GM18520 (cell line): ENCODE results near the gene PYDC1.
"Not testable (repeated sequence)": the region's sequence is repeated elsewhere in the genome, so short reads cannot be mapped to it uniquely, and the experiment has no call there.

Experiments
- ATAC-seq: cut with Tn5 transposase; IDR thresholded peaks from one replicate; pipeline ENCODE4 v1.9.1; 2021; ENCODE audit not compliant: unreplicated experiment

The PYDC1 gene

DNA sequence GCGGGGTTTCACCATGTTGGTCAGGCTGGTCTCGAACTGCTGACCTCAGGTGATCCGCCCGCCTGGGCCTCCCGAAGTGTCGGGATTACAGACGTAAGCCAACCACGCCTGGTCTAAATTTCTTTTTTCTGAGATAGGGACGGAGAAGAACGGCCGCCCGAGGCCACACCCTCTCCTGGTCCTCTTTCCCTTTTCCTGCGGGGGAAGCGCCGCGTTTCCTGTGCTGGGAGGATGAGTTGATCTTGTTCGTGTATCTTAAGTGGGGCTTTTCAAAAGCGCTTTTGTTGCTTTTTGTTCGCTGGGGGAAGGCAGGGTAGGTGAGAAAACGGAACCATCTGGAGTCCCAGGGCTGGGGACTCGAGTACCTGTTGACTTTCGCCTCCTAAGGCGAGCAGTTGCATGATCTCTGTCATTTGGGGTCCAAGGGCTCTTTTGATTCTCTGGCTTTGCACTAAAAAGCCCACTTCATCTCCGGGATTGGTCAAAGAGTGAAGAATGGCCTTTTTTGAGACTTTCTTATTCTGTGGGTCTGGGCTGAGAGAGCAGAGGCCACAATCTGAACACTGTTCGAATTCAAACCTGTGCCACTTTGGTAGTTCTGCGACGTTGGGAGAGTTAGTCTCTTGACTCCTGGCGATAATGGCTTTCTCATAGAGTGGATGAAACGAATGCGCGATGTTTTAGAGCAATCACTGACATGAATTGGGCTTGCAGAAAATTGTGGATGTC, 35.7 kb downstream of the PYDC1 start:
- ATAC-seq = no peak

DNA sequence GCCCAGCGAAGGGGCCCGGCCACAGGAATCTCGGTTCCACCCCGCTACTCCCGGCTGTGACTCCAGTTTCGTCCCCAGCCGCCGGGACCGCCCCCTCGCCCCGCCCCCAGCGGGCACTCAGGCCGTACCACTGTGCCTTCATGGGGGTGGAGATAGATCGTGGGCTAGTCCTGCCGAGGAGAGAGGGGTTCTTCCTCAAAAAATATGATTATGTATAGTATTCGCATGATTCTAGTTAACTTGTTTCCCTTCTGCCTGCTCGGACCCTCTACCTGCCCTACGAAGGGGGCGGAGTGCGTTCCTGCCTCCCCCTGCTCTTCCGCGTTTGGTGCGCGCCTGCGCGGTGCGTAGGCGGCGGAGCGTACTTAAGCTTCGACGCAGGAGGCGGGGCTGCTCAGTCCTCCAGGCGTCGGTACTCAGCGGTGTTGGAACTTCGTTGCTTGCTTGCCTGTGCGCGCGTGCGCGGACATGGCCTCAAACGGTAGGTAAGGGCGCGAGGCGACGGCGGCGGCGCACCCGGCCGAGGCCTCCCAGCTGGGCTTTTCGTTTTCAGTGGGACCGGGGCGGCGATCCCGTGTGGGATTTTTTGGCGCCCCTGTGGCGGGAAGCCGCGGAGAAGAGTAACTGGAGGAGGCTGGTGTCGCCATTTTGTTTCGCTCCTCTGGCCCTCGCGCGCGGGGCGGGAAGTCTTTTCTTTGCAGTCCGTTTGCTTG, 37.0 kb downstream of the PYDC1 start, which contains the start of gene FUS:
Gene FUS (plus strand): TSS at position 393 of the 713 bp plus-strand sequence. CDS start 76 bp downstream, at position 469.
- peak; percentile 44 for ATAC-seq

DNA sequence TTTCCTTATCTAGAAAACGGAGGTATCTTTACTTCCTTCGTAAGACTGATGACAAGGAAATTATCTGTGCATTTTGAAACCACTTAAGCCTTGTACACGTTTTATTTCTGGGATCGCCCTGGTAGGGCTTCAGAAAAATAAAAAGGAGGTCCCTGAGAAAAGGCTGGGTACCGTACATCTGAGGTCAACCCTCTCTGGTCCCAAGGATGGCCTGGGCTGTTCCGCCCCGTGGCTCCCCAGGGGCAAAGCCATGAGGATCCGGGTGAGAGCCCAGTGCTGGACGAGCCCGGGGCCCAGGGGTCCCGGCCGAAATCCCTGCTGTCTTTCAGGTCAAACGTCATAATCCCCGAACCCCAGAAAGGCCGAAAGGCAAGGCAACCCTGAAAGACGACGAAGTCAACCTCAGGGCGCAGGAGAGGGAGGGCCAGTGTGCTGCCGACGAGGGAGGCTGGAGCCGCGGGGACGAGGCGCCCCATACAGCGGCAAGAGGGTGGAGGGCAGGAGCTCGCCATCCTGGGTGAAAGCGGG, 37.7 kb downstream of the PYDC1 start:
- no peak for ATAC-seq

- no peak for ATAC-seq
Measured at GRCh38 chr16:31177136-31177535, 39.8 kb downstream of the PYDC1 start.

DNA sequence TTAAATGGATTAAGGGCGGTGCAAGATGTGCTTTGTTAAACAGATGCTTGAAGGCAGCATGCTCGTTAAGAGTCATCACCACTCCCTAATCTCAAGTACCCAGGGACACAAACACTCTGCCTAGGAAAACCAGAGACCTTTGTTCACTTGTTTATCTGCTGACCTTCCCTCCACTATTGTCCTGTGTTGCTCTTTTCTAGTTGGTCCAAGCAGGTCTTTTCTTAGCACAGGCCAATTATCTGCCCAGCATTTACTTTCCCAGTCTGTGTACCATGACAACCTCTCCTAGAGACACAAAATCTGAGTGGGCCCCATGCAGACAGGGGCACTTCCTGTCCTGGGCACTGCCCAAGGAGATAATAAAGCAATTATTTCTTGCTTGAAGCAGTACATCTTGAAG, 46.9 kb downstream of the PYDC1 start:
- ATAC-seq = not testable (repeated sequence)

GRCh38 chr16:31168848-31169247, 48.1 kb downstream of the PYDC1 start:
- ATAC-seq = no peak

DNA sequence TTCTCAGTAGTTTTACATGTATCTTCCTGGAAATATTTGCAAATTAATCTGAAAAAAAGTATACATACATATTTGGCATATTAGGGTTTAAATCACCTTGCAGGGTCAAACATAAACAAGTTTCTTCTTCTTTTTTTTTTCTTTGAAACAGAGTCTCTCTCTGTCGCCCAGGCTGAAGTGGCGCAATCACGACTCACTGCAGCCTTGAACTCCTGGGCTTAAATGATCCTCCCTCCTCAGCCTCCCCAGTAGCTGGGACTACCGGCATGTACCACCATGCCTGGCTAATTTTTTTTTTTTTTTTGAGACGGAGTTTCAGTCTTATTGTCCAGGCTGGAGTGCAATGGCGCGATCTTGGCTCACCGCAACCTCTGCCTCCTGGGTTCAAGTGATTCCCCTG, 49.6 kb downstream of the PYDC1 start:
- ATAC-seq = no peak
